RWPE1 (cell line): Measurements from ENCODE around the gene TRNAU1AP.
"Not testable (repeated sequence)": the region's sequence is repeated elsewhere in the genome, so short reads cannot be mapped to it uniquely, and the experiment has no call there.

Experiments used
- CTCF ChIA-PET: fragments of 350-600 bp; sonication (Branson Sonifier 250); formaldehyde crosslinking; extraction: SDS; loops from one replicate; lab custom pipeline; 2021; lab: Yijun Ruan, JAX
- POLR2A ChIA-PET: fragments of 400-600 bp; formaldehyde crosslinking; extraction: SDS; loops from one replicate; lab custom pipeline; 2020; ENCODE audit warnings: antibody characterized with exemption; ENCODE audit not compliant: low non-redundant PET; lab: Yijun Ruan, JAX
- DNase-seq: peaks from one replicate; pipeline ENCODE4 v3.0.0; 2012; ENCODE audit warnings: low spot score
- H3K27ac ChIP-seq: fragments of 450-650 bp; 2 replicates; pipeline ENCODE4 v1.5.1; 2017
- TF ChIP-seq, protein P1 (sequence below): fragments of 450-650 bp; conservative IDR thresholded peaks from 2 replicates; pipeline ENCODE4 v1.5.1; 2017; ENCODE audit warnings: low read depth, mild to moderate bottlenecking

Gene TRNAU1AP

DNA sequence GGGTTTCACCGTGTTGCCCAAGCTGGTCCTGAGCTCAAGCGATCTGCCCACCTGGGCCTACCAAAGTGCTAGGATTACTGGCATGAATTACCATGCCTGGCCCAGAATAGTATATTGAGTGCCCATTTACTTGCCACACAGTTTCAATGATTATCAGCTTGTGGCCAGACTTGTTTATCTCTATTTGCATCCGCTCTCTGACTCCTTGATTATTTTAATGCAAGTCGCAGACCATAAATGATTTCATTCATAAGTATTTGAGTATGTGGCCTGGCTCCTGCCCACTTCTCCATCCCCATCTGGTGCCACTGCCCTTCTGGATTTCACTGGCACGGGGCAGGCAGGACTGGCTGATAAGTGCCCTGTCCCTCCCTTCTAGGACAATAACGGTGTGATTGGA lies 18.2 kb upstream of the TRNAU1AP start:
- TF ChIP-seq, protein P1, sequence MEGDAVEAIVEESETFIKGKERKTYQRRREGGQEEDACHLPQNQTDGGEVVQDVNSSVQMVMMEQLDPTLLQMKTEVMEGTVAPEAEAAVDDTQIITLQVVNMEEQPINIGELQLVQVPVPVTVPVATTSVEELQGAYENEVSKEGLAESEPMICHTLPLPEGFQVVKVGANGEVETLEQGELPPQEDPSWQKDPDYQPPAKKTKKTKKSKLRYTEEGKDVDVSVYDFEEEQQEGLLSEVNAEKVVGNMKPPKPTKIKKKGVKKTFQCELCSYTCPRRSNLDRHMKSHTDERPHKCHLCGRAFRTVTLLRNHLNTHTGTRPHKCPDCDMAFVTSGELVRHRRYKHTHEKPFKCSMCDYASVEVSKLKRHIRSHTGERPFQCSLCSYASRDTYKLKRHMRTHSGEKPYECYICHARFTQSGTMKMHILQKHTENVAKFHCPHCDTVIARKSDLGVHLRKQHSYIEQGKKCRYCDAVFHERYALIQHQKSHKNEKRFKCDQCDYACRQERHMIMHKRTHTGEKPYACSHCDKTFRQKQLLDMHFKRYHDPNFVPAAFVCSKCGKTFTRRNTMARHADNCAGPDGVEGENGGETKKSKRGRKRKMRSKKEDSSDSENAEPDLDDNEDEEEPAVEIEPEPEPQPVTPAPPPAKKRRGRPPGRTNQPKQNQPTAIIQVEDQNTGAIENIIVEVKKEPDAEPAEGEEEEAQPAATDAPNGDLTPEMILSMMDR = no peak
- CTCF ChIA-PET = no interaction called here
- peak overlapping the region; percentile 20; the same call in 1 of the 2 replicates for H3K27ac ChIP-seq
- no peak for DNase-seq
- POLR2A ChIA-PET = no interaction called here

DNA sequence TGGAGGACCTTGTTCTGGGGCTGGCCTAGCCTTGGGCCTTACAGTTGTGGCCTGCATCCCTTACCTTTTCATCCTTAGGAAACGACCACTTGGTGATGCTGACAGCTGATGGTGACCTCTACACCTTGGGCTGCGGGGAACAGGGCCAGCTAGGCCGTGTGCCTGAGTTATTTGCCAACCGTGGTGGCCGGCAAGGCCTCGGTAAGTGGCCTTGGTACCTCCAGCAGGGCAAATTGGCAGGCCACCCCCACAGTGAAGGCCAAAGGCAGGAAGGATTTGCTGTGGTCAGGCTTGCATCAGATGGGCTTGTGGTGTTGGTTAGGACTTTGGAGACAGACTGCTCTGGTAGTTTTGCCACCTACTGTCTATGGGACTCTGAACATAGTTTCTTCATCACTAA lies 17.7 kb upstream of the TRNAU1AP start:
- CTCF ChIA-PET = no interaction called here
- DNase-seq = no peak
- peak overlapping the region; percentile 20; the same call in 1 of the 2 replicates for H3K27ac ChIP-seq
- TF ChIP-seq, protein P1 = no peak
- POLR2A ChIA-PET = no interaction called here

DNA sequence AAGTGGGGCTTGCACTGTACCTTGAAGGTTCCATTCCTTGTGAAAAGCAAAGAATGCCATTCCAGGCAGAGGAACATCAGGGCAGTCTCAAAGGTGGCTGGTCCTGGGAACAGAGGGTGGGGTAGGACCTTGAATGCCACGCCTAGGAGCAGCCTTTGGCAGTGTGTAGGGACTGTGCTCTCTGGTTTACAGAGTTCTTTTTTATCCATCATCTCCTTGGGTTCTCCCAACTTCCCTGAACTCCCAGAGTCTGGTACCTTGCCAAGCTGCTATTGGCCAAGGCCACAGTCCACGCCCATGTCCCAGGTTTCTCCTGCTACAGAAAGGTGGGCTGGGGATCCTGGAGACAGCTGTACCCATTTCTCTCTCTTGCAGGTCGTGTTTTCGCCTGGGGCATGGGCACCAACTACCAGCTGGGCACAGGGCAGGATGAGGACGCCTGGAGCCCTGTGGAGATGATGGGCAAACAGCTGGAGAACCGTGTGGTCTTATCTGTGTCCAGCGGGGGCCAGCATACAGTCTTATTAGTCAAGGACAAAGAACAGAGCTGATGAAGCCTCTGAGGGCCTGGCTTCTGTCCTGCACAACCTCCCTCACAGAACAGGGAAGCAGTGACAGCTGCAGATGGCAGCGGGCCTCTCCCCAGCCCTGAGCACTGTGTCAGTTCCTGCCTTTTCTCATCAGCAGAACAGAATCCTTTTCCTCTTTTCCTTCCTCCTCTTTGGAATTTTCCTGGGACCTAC lies 15.3 kb upstream of the TRNAU1AP start:
- TF ChIP-seq, protein P1 = no peak
- H3K27ac ChIP-seq = peak overlapping the region; percentile 52
- DNase-seq = no peak
- CTCF ChIA-PET = no interaction called here
- POLR2A ChIA-PET = no interaction called here

DNA sequence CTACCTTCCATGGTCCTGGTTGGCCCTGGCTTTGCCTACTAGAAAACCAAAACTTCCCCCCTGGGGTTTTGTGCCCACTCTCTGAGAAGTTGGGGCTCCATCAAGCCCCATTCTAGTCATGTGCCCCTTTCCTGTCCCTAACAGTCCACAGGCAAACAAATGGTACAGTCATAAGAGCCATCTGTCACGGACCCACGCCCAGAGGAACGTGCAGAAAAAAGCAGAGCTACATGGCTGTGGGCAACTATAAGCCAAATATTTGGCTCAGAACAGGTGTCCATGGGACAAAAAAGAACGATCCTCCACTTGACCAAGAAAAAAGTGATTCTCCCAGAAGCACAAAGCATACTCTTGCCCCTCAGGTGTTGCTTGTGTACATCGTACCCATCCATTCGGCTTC lies 14.6 kb upstream of the TRNAU1AP start:
- ChIA-PET CTCF (no interaction called here), POLR2A (no interaction called here)
- no peak for DNase-seq
- TF ChIP-seq, protein P1 = no peak
- H3K27ac ChIP-seq = peak overlapping the region; percentile 52

DNA sequence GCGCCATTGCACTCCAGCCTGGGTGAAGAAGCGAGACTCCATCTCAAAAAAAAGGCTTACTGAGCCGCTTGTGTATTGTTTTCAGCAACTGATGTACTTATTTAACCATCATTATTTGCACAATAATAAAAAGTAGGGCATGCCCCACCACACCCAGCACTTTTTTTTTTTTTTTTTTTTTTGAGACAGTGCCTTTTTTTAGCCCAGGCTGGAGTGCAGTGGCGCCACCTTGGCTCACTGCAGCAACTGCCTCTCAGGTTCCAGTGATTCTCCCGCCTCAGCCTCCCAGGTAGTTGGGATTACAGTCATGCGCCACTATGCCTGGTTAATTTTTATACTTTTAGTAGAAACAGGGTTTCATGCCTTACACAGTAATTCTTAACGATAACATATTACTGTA lies 12.2 kb upstream of the TRNAU1AP start:
- POLR2A ChIA-PET = no interaction called here
- CTCF ChIA-PET = interaction anchor here (0.6 kb wide), 1 partner anchor 55 kb away, joined by 3 read pairs; no protein-coding TSS in a partner anchor
- DNase-seq = no peak
- peak overlapping the region; percentile 5 for H3K27ac ChIP-seq
- TF ChIP-seq, protein P1 = 0 out of 2 replicates have a peak, but pooled peaks have one; percentile 7

DNA sequence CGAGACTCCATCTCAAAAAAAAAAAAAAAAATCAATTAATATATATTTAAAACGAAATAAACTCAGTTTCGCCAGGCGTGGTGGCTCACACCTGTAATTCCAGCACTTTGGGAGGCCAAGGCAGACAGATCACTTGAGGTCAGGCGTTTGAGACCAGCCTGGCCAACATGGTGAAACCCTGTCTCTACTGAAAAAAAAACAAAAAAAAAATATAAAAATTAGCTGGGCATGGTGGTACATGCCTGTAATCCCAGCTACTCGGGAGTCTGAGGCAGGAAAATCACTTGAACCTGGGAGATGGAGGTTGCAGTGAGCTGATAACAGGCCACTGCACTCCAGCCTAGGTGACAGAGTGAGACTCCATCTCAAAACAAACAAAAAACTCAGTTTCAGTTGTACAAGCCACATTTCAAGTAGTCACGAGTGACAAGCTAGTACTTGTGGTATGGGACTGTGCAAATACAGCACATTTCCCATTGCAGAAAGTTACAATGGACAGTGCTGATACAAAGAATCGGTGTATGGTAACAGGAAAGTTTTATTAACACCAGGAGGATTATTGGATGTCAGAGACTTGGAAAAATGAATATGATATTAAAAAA lies 11.4 kb upstream of the TRNAU1AP start:
- POLR2A ChIA-PET, DNase-seq: not testable (repeated sequence)
- CTCF ChIA-PET = interaction anchor here (0.6 kb wide), 1 partner anchor 54 kb away, joined by 3 read pairs; no protein-coding TSS in a partner anchor
- peak overlapping the region; percentile 33 for H3K27ac ChIP-seq

DNA sequence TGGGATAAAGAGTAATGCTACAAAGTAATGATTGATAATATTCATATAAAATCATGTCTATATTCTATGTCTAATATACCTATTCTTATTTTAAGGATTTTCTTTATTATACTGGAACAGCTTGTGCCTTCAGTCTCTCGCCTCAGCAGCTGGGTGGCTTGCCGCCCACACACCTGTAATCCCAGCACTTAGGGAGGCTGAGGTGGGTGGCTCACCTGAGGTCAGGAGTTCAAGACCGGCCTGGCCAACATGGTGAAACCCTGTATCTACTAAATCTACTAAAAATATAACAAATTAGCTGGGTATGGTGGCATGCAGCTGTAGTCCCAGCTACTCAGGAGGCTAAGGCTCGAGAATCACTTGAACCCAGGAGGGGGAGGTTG lies 7.6 kb upstream of the TRNAU1AP start:
- POLR2A ChIA-PET = interaction anchor here (0.7 kb wide), 1 partner anchor 35 kb away, joined by 3 read pairs; no protein-coding TSS in a partner anchor
- no peak overlapping the region for H3K27ac ChIP-seq
- no peak for DNase-seq
- CTCF ChIA-PET = no interaction called here
- TF ChIP-seq, protein P1 = no peak
